A549 treated with Hydrocortisone at 1 μM for 4 hours (cell line): ENCODE results near the gene NEURL1B. TPM values are rescaled to one million over a fixed set of nuclear protein-coding genes. Genes with fewer than 3 reads are reported as not detected.

Experiments
- total RNA-seq: library from RNA; stranded (reverse); fragments of 200-300 nt; extraction: Qiagen RNA extraction; gene quantifications from 5 replicates; pipeline ENCODE4 v1.2.3, GENCODE V29; 2022

Gene NEURL1B, protein sequence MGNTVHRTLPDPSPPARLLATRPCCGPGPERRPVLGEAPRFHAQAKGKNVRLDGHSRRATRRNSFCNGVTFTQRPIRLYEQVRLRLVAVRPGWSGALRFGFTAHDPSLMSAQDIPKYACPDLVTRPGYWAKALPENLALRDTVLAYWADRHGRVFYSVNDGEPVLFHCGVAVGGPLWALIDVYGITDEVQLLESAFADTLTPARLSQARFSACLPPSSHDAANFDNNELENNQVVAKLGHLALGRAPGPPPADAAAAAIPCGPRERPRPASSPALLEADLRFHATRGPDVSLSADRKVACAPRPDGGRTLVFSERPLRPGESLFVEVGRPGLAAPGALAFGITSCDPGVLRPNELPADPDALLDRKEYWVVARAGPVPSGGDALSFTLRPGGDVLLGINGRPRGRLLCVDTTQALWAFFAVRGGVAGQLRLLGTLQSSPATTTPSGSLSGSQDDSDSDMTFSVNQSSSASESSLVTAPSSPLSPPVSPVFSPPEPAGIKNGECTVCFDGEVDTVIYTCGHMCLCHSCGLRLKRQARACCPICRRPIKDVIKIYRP
- 7.0 to 10.4 TPM (median 9.4 TPM) in 5 replicates for total RNA-seq

DNA sequence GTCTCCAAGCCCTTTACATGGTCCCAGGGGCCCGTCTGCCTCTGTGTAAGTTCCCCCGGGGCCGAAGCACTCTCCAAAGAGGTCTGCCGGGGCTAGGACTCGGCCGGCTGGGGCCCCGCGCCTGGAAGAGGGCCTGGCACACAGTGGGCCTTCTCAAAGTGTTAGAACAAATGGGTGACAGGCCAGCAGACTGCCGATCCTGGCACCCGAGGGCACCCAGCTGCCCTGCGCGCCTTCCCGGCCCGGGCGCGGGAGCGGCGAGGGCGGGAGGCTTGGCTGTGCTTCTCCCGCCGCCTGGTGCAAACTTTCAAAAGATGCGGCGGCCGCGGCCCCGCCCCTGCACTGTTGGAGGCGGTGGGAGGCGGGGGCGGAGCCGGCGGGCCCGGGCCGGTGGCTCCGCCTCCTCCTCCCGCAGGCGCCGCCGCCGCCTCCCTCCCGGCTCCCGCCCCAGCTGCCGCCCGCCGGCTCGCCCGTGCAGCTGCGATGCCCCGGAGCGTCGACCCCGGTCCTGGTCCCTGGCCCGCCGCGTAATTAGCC lies at the start of gene NEURL1B:
TSS of gene NEURL1B (plus strand) at position 442 of the 537 bp plus-strand sequence. CDS start 144 bp downstream, outside the sequence.

Other genes with a start within 250 kb of the NEURL1B start
- 15.3 to 20.0 TPM (median 18.8 TPM) in 5 replicates for gene SH3PXD2B, start 186.7 kb upstream of the NEURL1B start, total RNA-seq
- gene DUSP1, start 129.9 kb downstream of the NEURL1B start, total RNA-seq = 493 to 643 TPM (median 613 TPM) in 5 replicates
- 286 to 372 TPM (median 335 TPM) in 5 replicates for gene ERGIC1, start 193.0 kb downstream of the NEURL1B start, total RNA-seq